Subcutaneous adipose tissue (tissue), 4 donors: ENCODE measurements around the gene MYCT1. TPM values are rescaled to one million over a fixed set of nuclear protein-coding genes. Genes with fewer than 3 reads are reported as not detected.

Experiments
- CTCF ChIP-seq: fragments of 450-650 bp; IDR thresholded peaks from one replicate; pipeline ENCODE4 v1.5.1; 2016; ENCODE audit warnings: low read depth, mild to moderate bottlenecking, control low read depth, antibody characterized with exemption, moderate library complexity
- total RNA-seq, 4 donors: library from RNA; depleted of rRNA; stranded (reverse); fragments of >200 nt; gene quantifications; one replicate each; pipeline ENCODE4 v1.1.0, GENCODE V29; 2016

The MYCT1 gene
- total RNA-seq, 4 donors from 2014 or later = 8.8 to 34.5 (median 23.7) TPM

- no peak for TF ChIP-seq CTCF
Observed at GRCh38 chr6:152726313-152726712, 28.6 kb downstream of the MYCT1 start.

GRCh38 chr6:152727507-152727906 lies 29.8 kb downstream of the MYCT1 start:
- no peak for TF ChIP-seq CTCF

GRCh38 chr6:152734630-152735029 lies 36.9 kb downstream of the MYCT1 start:
- TF ChIP-seq CTCF = no peak

GRCh38 chr6:152736687-152737273 lies 39.1 kb downstream of the MYCT1 start:
- no peak for TF ChIP-seq CTCF

GRCh38 chr6:152745509-152746171 lies 47.9 kb downstream of the MYCT1 start:
- no peak for TF ChIP-seq CTCF

- no peak for TF ChIP-seq CTCF
Observed at GRCh38 chr6:152746172-152746553, 48.5 kb downstream of the MYCT1 start.

- no peak for TF ChIP-seq CTCF
Observed at GRCh38 chr6:152748843-152749242, 51.1 kb downstream of the MYCT1 start.
